Fibroblast of villous mesenchyme (primary cell): ENCODE measurements around the gene DNAH6. TPM values are rescaled to one million over a fixed set of nuclear protein-coding genes. Genes with fewer than 3 reads are reported as not detected.

Experiments
- DNase-seq: peaks from one replicate; pipeline ENCODE4 v3.0.0-alpha.2; 2010; ENCODE audit warnings: low read depth
- H3K4me3 ChIP-seq: 2 replicates; pipeline ENCODE4 v1.5.1; 2011; ENCODE audit warnings: low read depth, mild to moderate bottlenecking, low read length
- total RNA-seq: library from RNA; depleted of rRNA; stranded (reverse); fragments of >200 nt; gene quantifications from 2 replicates; pipeline ENCODE4 v1.2.3, GENCODE V29; 2012
- TF ChIP-seq, protein P1 (sequence below): IDR thresholded peaks from 2 replicates; pipeline ENCODE4 v1.5.1; 2012; ENCODE audit warnings: low read depth, mild to moderate bottlenecking, low read length; ENCODE audit not compliant: insufficient read depth

The DNAH6 gene
- total RNA-seq, 1 donor, result under 0.01 TPM

DNA sequence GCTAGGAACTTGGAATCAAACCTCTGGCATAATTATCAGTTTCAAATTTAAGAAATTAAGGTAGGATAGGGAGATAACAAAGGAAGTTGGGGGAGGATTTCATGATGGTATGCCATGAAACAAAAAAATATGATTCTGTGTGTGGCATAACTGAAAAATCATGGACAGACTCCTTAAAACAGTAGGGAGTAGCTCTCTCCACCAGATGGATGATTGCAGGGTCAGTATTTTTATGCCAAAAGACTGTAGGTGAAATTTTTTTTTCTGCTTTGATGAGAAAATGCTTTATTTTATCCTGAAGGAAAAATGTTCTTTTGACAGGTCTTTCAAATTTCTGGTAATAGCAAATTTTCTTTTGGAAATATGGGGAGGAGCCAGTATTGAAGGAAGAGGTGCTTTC lies 270.3 kb downstream of the DNAH6 start:
- no peak for DNase-seq
- TF ChIP-seq, protein P1, sequence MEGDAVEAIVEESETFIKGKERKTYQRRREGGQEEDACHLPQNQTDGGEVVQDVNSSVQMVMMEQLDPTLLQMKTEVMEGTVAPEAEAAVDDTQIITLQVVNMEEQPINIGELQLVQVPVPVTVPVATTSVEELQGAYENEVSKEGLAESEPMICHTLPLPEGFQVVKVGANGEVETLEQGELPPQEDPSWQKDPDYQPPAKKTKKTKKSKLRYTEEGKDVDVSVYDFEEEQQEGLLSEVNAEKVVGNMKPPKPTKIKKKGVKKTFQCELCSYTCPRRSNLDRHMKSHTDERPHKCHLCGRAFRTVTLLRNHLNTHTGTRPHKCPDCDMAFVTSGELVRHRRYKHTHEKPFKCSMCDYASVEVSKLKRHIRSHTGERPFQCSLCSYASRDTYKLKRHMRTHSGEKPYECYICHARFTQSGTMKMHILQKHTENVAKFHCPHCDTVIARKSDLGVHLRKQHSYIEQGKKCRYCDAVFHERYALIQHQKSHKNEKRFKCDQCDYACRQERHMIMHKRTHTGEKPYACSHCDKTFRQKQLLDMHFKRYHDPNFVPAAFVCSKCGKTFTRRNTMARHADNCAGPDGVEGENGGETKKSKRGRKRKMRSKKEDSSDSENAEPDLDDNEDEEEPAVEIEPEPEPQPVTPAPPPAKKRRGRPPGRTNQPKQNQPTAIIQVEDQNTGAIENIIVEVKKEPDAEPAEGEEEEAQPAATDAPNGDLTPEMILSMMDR, result no peak
- no peak overlapping the region for H3K4me3 ChIP-seq

GRCh38 chr2:84788027-84788426 lies 271.7 kb downstream of the DNAH6 start:
- TF ChIP-seq, protein P1, result no peak
- no peak overlapping the region for H3K4me3 ChIP-seq
- DNase-seq, result no peak

DNA sequence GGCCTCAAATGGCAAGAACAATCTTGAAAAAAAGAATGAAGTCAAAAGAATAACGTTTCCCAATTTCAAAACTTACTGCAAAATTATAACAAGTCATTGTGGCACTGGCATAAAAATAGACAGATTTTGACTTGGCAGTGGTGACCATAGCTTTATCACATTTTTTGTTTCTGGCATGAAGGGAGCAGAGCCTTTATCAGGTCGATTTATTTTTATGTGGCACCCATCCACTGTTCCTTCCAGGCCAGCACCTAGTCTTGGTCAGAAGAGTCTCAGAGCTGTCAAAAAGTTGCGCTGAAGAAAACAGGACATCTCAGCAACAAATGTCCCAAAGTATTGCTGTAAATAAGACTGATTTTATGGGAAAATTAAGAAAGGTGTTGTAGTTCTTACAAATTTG lies 272.2 kb downstream of the DNAH6 start:
- no peak for DNase-seq
- H3K4me3 ChIP-seq, result no peak overlapping the region
- TF ChIP-seq, protein P1, result no peak

- no peak for DNase-seq
- no peak overlapping the region for H3K4me3 ChIP-seq
- TF ChIP-seq, protein P1, result no peak
Observed at GRCh38 chr2:84792856-84793522, 276.7 kb downstream of the DNAH6 start.

DNA sequence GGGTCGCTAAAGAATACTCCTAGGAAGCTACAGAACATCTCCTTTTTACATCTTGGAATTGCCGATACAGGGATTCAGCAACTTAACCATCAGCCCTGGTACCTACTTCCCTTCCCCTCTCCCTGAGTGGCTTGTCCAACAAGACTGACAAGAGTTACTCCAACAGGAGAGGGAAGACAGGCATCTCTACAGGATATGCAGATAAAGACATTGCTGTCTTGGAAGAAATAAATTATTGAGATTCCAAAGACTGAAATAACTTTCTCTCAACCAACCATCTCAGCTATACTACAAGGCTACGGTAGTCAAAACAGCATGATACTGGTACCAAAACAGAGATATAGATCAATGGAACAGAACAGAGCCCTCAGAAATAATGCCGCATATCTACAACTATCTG lies 277.3 kb downstream of the DNAH6 start:
- DNase-seq, result no peak
- no peak overlapping the region for H3K4me3 ChIP-seq
- TF ChIP-seq, protein P1, result no peak

GRCh38 chr2:84796798-84797197 lies 280.5 kb downstream of the DNAH6 start:
- H3K4me3 ChIP-seq, result no peak overlapping the region
- DNase-seq, result no peak
- TF ChIP-seq, protein P1, result no peak

GRCh38 chr2:84797271-84797670 lies 281.0 kb downstream of the DNAH6 start:
- DNase-seq, result no peak
- H3K4me3 ChIP-seq, result no peak overlapping the region
- TF ChIP-seq, protein P1, result no peak
